AG09309 (cell line): Measurements from ENCODE around the gene OPA3.

Experiments used
- DNase-seq: peaks from one replicate; pipeline ENCODE4 v3.0.0-alpha.2; 2010; ENCODE audit warnings: low read depth
- H3K4me3 ChIP-seq: 2 replicates; pipeline ENCODE4 v1.5.1; 2011; ENCODE audit warnings: mild to moderate bottlenecking, low read depth, low read length, moderate library complexity; ENCODE audit not compliant: control insufficient read depth
- CTCF ChIP-seq: IDR thresholded peaks from 2 replicates; pipeline ENCODE4 v1.5.1; 2011; ENCODE audit warnings: mild to moderate bottlenecking, low read depth, low read length, inconsistent platforms; ENCODE audit not compliant: insufficient read depth, control insufficient read depth; ENCODE audit errors: missing control alignments

OPA3 gene

GRCh38 chr19:45477713-45478453 lies 106.7 kb downstream of the OPA3 start:
- DNase-seq: no peak
- peak overlapping the region; percentile 56 for H3K4me3 ChIP-seq
- no peak for TF ChIP-seq CTCF
